Smooth muscle cell (in vitro differentiated cells): Measurements from ENCODE around the gene ATXN7L1. TPM values are rescaled to one million over a fixed set of nuclear protein-coding genes. Genes with fewer than 3 reads are reported as not detected.
"Not testable (repeated sequence)": the region's sequence is repeated elsewhere in the genome, so short reads cannot be mapped to it uniquely, and the experiment has no call there.

Source experiments
- DNase-seq: peaks from one replicate; lab custom pipeline; 2025; ENCODE audit not compliant: unreplicated experiment; lab: John Stamatoyannopoulos, UW
- H2AFZ ChIP-seq: fragments of 200-600 bp; sonication (generic); 2 replicates; pipeline ENCODE4 v1.6.0; 2016; ENCODE audit warnings: antibody characterized with exemption, low read depth, mild to moderate bottlenecking
- H3F3A ChIP-seq: fragments of 200-600 bp; sonication (generic); 2 replicates; pipeline ENCODE4 v1.6.0; 2017; ENCODE audit warnings: antibody characterized with exemption, low read depth
- H3K27ac ChIP-seq: fragments of 200-600 bp; sonication (generic); 2 replicates; pipeline ENCODE4 v1.5.1; 2016; ENCODE audit warnings: low read depth, mild to moderate bottlenecking
- H3K27me3 ChIP-seq: fragments of 200-600 bp; sonication (generic); 2 replicates; pipeline ENCODE4 v1.6.1; 2016; ENCODE audit warnings: low read depth, mild to moderate bottlenecking
- H3K36me3 ChIP-seq: fragments of 200-600 bp; sonication (generic); 2 replicates; pipeline ENCODE4 v1.5.1; 2016; ENCODE audit warnings: low read depth
- H3K4me1 ChIP-seq: fragments of 200-600 bp; sonication (generic); 2 replicates; pipeline ENCODE4 v1.5.1; 2016; ENCODE audit warnings: low read depth
- H3K4me2 ChIP-seq: fragments of 200-600 bp; sonication (generic); 2 replicates; pipeline ENCODE4 v1.6.0; 2016; ENCODE audit warnings: mild to moderate bottlenecking
- H3K4me3 ChIP-seq: fragments of 200-600 bp; sonication (generic); 2 replicates; pipeline ENCODE4 v1.5.1; 2016; ENCODE audit warnings: mild to moderate bottlenecking
- H3K79me2 ChIP-seq: fragments of 200-600 bp; sonication (generic); 2 replicates; pipeline ENCODE4 v1.6.0; 2016; ENCODE audit warnings: low read depth, mild to moderate bottlenecking
- H3K9ac ChIP-seq: fragments of 200-600 bp; sonication (generic); 2 replicates; pipeline ENCODE4 v1.6.0; 2016; ENCODE audit warnings: low read depth
- H3K9me3 ChIP-seq: fragments of 200-600 bp; sonication (generic); replicated peaks from 2 replicates; pipeline ENCODE4 v1.5.1; 2016; ENCODE audit warnings: low read depth
- H4K20me1 ChIP-seq: fragments of 200-600 bp; sonication (generic); 2 replicates; pipeline ENCODE4 v1.6.0; 2016; ENCODE audit warnings: low read depth
- CTCF ChIP-seq: fragments of 200-600 bp; sonication (generic); IDR thresholded peaks from 2 replicates; pipeline ENCODE4 v1.5.1; 2017; ENCODE audit warnings: borderline replicate concordance, mild to moderate bottlenecking, antibody characterized with exemption; ENCODE audit not compliant: insufficient read depth, poor library complexity, severe bottlenecking
- WGBS: methylation state at CpG from one replicate; pipeline ENCODE4 v1.1.7; 2016; ENCODE audit warnings: low lambda C conversion rate; 5-methylcytosine and 5-hydroxymethylcytosine counted together
- polyA plus RNA-seq: library from polyadenylated mRNA; unstranded; fragments of >200 nt; fragmentation: Nextera tagmentation; extraction: Ambion mirVana; gene quantifications from 2 replicates; pipeline ENCODE4 v1.2.1, GENCODE V29; 2016
- total RNA-seq: library from RNA; depleted of rRNA; stranded (reverse); fragments of >200 nt; gene quantifications from 2 replicates; pipeline ENCODE4 v1.2.3, GENCODE V29; 2014

Gene ATXN7L1
- total and polyA plus RNA-seq, 2 experiments from 2014 or later, result 3.3 to 4.4 TPM

GRCh38 chr7:105713488-105714465, 162.6 kb downstream of the ATXN7L1 start:
- no peak overlapping the region for H3K4me3 ChIP-seq
- H4K20me1 ChIP-seq, result peaks cover 6% of the 10 kb centered on the region
- no peak overlapping the region for H2AFZ ChIP-seq
- H3K4me2 ChIP-seq, result peak overlapping the region; percentile 3
- no peaks in the 10 kb centered on the region for H3K27me3 ChIP-seq
- H3K36me3 ChIP-seq, result no peaks in the 10 kb centered on the region
- H3K27ac ChIP-seq, result no peak overlapping the region
- no peaks in the 10 kb centered on the region for H3K4me1 ChIP-seq
- 49% methylated on average over 6 of the region's 6 CpGs for WGBS
- DNase-seq, result no peak
- no peaks in the 10 kb centered on the region for H3F3A ChIP-seq
- H3K79me2 ChIP-seq, result no peaks in the 10 kb centered on the region
- no peak for TF ChIP-seq CTCF
- no peak overlapping the region for H3K9ac ChIP-seq
- H3K9me3 ChIP-seq, result no peaks in the 10 kb centered on the region

GRCh38 chr7:105712877-105713276, 163.5 kb downstream of the ATXN7L1 start:
- Histone ChIP-seq H3K27ac (no peak overlapping the region), H2AFZ (no peak overlapping the region), H4K20me1 (peaks cover 6% of the 10 kb centered on the region), H3K4me3 (no peak overlapping the region), H3F3A (no peaks in the 10 kb centered on the region), H3K4me2 (no peak overlapping the region), H3K27me3 (no peaks in the 10 kb centered on the region), H3K9ac (no peak overlapping the region), H3K4me1 (no peaks in the 10 kb centered on the region), H3K9me3 (no peaks in the 10 kb centered on the region), H3K79me2 (no peaks in the 10 kb centered on the region), H3K36me3 (no peaks in the 10 kb centered on the region)
- WGBS, result 97% methylated on average over 3 of the region's 3 CpGs
- no peak for TF ChIP-seq CTCF
- DNase-seq, result no peak

- 95% methylated on average over 5 of the region's 5 CpGs for WGBS
- Histone ChIP-seq H3K9me3 (no peaks in the 10 kb centered on the region), H3K9ac (no peak overlapping the region), H3K4me1 (no peaks in the 10 kb centered on the region), H4K20me1 (peaks cover 8% of the 10 kb centered on the region), H3K27me3 (no peaks in the 10 kb centered on the region), H3K4me3 (no peak overlapping the region), H3K79me2 (no peaks in the 10 kb centered on the region), H3F3A (no peaks in the 10 kb centered on the region), H3K36me3 (no peaks in the 10 kb centered on the region), H3K4me2 (no peak overlapping the region), H3K27ac (no peak overlapping the region), H2AFZ (no peak overlapping the region)
- DNase-seq, result no peak
- TF ChIP-seq CTCF, result no peak
Observed at GRCh38 chr7:105711726-105712402, 164.5 kb downstream of the ATXN7L1 start.

GRCh38 chr7:105710720-105711119, 165.7 kb downstream of the ATXN7L1 start:
- H3K79me2 ChIP-seq, H3F3A ChIP-seq, H3K4me1 ChIP-seq, H3K9me3 ChIP-seq, DNase-seq, H3K27ac ChIP-seq, H3K36me3 ChIP-seq, H3K9ac ChIP-seq, H3K4me3 ChIP-seq, H3K27me3 ChIP-seq, H2AFZ ChIP-seq, H3K4me2 ChIP-seq: not testable (repeated sequence)
- H4K20me1 ChIP-seq, result peaks cover 12% of the 10 kb centered on the region
- 97% methylated on average over 4 of the region's 4 CpGs for WGBS
